Ishikawa (cell line): ENCODE data around the gene NSG1.

ENCODE experiments used
- CEBPB ChIP-seq: IDR thresholded peaks from 2 replicates; pipeline ENCODE4 v1.6.1; 2012
- CREB1 ChIP-seq: IDR thresholded peaks from 2 replicates; pipeline ENCODE4 v1.6.1; 2012; ENCODE audit warnings: low read depth
- EGR1 ChIP-seq: IDR thresholded peaks from 2 replicates; pipeline ENCODE4 v1.6.1; 2012
- EP300 ChIP-seq: IDR thresholded peaks from 2 replicates; pipeline ENCODE4 v1.6.1; 2012; ENCODE audit warnings: borderline replicate concordance
- FOXM1 ChIP-seq: IDR thresholded peaks from 2 replicates; pipeline ENCODE4 v1.6.1; 2012; ENCODE audit warnings: low read depth, borderline replicate concordance
- NFIC ChIP-seq: IDR thresholded peaks from 2 replicates; pipeline ENCODE4 v1.6.1; 2012
- RAD21 ChIP-seq: IDR thresholded peaks from 2 replicates; pipeline ENCODE4 v1.6.1; 2012; ENCODE audit warnings: low read depth
- TAF1 ChIP-seq: IDR thresholded peaks from 2 replicates; pipeline ENCODE4 v1.6.1; 2012; ENCODE audit warnings: low read depth, mild to moderate bottlenecking
- TCF12 ChIP-seq: IDR thresholded peaks from 2 replicates; pipeline ENCODE4 v1.6.1; 2012; ENCODE audit warnings: low read depth
- TEAD4 ChIP-seq: IDR thresholded peaks from 2 replicates; pipeline ENCODE4 v1.6.1; 2012
- YY1 ChIP-seq: IDR thresholded peaks from 2 replicates; pipeline ENCODE4 v1.6.1; 2012; ENCODE audit warnings: low read depth
- ZBTB7A ChIP-seq: IDR thresholded peaks from 2 replicates; pipeline ENCODE4 v1.6.1; 2012; ENCODE audit warnings: low read depth
- TF ChIP-seq, protein P1 (sequence below): IDR thresholded peaks from 2 replicates; pipeline ENCODE4 v1.6.1; 2012; ENCODE audit warnings: low read depth, mild to moderate bottlenecking
- TF ChIP-seq, protein P2 (sequence below): IDR thresholded peaks from 2 replicates; pipeline ENCODE4 v1.6.1; 2012
- TF ChIP-seq, protein P3 (sequence below): IDR thresholded peaks from 2 replicates; pipeline ENCODE4 v1.6.1; 2012

The NSG1 gene

DNA sequence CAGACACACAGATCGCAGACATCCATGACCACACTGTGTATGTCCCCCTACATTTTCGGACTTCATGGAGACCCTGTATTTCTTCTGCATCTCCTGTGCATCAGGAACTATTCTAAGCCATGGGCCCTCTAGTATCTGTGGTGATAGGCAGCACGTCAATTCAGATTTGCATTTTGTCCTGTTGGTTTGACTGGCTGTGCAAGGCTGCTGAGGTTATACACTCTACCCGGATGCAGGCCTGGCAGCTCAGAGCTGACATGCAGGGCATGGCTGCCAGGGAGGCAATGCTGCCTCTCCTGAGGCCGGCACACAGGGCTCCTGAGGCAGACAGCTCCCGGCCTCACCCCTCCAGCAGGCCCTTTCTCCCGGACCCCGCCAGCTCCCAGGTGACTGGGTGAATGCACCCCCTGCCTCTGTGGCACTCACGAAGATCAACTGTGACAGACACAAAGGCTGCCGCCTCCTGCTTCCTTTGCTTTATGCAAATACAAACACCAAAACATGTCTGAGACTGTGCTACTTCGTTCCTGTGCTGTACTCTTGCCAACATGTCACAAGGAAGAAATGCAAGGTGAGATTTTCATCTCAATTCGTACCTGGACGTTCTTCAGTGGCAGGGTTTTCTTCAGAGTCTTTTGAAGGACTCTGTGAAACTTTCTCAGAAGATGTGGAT, 51.0 kb downstream of the NSG1 start:
- TF ChIP-seq NFIC (no peak), FOXM1 (no peak), RAD21 (no peak), TAF1 (no peak), ZBTB7A (no peak), CEBPB (no peak), YY1 (no peak), EGR1 (no peak), EP300 (no peak), TEAD4 (no peak), CREB1 (no peak), TCF12 (no peak)
- TF ChIP-seq, protein P1, sequence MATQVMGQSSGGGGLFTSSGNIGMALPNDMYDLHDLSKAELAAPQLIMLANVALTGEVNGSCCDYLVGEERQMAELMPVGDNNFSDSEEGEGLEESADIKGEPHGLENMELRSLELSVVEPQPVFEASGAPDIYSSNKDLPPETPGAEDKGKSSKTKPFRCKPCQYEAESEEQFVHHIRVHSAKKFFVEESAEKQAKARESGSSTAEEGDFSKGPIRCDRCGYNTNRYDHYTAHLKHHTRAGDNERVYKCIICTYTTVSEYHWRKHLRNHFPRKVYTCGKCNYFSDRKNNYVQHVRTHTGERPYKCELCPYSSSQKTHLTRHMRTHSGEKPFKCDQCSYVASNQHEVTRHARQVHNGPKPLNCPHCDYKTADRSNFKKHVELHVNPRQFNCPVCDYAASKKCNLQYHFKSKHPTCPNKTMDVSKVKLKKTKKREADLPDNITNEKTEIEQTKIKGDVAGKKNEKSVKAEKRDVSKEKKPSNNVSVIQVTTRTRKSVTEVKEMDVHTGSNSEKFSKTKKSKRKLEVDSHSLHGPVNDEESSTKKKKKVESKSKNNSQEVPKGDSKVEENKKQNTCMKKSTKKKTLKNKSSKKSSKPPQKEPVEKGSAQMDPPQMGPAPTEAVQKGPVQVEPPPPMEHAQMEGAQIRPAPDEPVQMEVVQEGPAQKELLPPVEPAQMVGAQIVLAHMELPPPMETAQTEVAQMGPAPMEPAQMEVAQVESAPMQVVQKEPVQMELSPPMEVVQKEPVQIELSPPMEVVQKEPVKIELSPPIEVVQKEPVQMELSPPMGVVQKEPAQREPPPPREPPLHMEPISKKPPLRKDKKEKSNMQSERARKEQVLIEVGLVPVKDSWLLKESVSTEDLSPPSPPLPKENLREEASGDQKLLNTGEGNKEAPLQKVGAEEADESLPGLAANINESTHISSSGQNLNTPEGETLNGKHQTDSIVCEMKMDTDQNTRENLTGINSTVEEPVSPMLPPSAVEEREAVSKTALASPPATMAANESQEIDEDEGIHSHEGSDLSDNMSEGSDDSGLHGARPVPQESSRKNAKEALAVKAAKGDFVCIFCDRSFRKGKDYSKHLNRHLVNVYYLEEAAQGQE, result no peak
- TF ChIP-seq, protein P2, sequence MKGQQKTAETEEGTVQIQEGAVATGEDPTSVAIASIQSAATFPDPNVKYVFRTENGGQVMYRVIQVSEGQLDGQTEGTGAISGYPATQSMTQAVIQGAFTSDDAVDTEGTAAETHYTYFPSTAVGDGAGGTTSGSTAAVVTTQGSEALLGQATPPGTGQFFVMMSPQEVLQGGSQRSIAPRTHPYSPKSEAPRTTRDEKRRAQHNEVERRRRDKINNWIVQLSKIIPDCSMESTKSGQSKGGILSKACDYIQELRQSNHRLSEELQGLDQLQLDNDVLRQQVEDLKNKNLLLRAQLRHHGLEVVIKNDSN, result no peak
- TF ChIP-seq, protein P3, sequence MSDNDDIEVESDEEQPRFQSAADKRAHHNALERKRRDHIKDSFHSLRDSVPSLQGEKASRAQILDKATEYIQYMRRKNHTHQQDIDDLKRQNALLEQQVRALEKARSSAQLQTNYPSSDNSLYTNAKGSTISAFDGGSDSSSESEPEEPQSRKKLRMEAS, result no peak

DNA sequence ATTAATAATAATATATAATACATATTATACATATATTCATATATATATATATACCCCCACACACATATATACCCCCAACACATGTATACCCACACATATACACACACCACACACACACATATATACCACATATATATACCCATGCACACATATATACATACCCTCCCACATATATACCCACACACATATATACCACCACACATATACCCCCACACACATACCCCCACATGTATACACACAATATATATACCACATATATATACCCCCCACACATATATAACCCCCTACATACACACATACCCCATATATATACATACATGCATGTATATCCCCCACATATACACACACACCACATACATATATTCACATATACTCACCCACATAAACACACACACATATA, 52.0 kb downstream of the NSG1 start:
- TF ChIP-seq NFIC (no peak), ZBTB7A (no peak)

DNA sequence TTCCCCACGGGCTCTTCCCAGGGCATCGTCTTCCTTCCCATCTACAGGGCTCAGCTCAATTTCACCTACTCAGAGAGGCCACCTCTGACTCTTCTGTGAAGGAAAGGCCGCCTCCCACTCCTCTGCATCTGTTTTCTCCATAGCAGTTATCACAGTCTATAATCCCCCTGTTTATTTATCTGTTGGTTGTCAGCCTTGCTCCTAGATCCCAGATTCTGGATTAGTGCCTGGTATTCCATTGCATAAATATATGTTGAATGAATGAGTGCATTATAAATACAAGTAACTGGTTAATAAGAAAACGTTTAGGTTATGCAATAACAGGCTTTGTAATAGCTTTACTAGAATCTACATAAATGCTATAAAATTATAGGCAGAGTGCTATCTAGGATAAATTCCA, 52.9 kb downstream of the NSG1 start:
- TF ChIP-seq, protein P3, result no peak
- TF ChIP-seq ZBTB7A (no peak), TAF1 (no peak), CREB1 (no peak), YY1 (no peak), FOXM1 (no peak), RAD21 (no peak), EP300 (no peak), CEBPB (no peak), TEAD4 (no peak), NFIC (no peak), TCF12 (no peak)
- TF ChIP-seq, protein P2, result no peak

DNA sequence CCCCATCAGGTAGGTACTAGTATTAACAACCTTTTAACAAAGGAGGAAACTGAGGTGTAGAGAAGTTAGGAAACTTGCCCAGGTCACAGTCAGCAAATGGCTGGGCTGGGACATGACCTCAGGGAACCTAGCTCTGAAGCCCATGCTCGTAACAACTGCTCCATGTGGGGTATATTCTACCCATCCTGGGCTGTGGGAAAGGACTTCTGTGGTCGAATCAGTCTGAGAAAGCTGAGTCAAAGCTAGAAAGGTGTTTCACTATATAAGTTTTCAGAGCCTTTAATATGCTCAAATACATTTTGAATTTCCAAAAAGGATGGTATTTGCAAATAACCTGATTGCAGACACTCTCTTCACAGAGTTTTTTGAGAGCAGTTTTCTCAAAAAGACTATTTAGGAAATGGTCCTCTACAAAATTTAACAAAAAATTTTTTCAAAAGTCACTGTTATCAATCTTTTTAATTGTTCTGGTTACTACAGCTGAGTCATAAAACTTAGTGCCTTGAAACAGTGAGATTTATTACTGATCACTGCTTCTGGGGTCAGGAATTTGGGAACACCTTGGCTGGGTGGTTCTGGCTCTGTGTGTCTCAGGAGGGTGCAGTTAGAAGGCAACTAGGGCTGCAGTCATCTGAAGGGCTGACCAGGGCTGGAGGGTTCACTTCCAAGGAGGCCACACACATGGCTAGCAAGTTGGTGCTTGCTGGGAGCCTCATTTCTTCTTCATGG, 53.6 kb downstream of the NSG1 start:
- TF ChIP-seq CEBPB (no peak), TEAD4 (no peak), CREB1 (no peak), TCF12 (no peak), TAF1 (no peak), ZBTB7A (no peak), NFIC (no peak), RAD21 (no peak)
- TF ChIP-seq, protein P3, result no peak
- TF ChIP-seq, protein P1, result no peak
- TF ChIP-seq, protein P2, result no peak

DNA sequence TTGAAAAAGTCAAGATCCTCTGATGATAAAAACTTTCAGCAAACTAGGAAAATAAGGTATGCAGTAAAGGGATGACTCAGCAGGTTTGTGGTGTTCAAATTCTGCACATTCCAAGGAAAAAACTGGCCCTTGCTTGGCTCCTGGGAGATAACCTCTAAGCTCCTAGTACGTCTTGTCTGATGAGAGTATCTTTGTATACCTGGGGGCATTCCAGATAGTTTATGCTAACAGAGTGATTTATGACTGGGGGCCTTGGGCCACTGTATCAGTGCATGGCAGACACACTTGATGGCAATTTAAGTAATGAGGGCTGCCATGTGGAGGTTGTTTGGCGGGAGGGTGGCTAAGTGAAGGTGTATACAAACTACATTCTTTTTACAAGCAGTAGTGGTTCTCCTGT, 56.9 kb downstream of the NSG1 start:
- TF ChIP-seq NFIC (no peak), TCF12 (no peak), YY1 (no peak), TEAD4 (peak; percentile 74), CEBPB (no peak)
- TF ChIP-seq, protein P3, result no peak
- TF ChIP-seq, protein P1, result no peak
